Astrocyte (in vitro differentiated cells and primary cell): ENCODE measurements around the gene FLOT2. TPM values are rescaled to one million over a fixed set of nuclear protein-coding genes. Genes with fewer than 3 reads are reported as not detected.

Source experiments
- DNase-seq: peaks from one replicate; pipeline ENCODE4 v3.0.0-alpha.2; 2010; ENCODE audit warnings: low read depth
- FAIRE-seq: peaks from 2 replicates; lab custom pipeline; 2011; peaks lifted over from hg19 to GRCh38; lab: Jason Lieb, UNC
- H2AFZ ChIP-seq: 2 replicates; pipeline ENCODE4 v1.6.0; 2012; ENCODE audit warnings: low read depth, low read length, inconsistent platforms
- H3K27ac ChIP-seq: 2 replicates; pipeline ENCODE4 v1.5.1; 2011; ENCODE audit warnings: low read depth, low read length, inconsistent platforms
- H3K27me3 ChIP-seq: 2 replicates; pipeline ENCODE4 v1.6.0; 2011; ENCODE audit warnings: low read length, inconsistent platforms; ENCODE audit not compliant: insufficient read depth
- H3K36me3 ChIP-seq: 2 replicates; pipeline ENCODE4 v1.5.1; 2011; ENCODE audit warnings: low read length, inconsistent platforms; ENCODE audit not compliant: insufficient read depth
- H3K4me1 ChIP-seq: 2 replicates; pipeline ENCODE4 v1.5.1; 2011; ENCODE audit warnings: low read length, inconsistent platforms; ENCODE audit not compliant: insufficient read depth
- H3K4me2 ChIP-seq: 2 replicates; pipeline ENCODE4 v1.6.0; 2012; ENCODE audit warnings: low read length, inconsistent platforms
- H3K4me3 ChIP-seq: 2 replicates; pipeline ENCODE4 v1.5.1; 2011; ENCODE audit warnings: low read depth, mild to moderate bottlenecking, low read length, inconsistent platforms; ENCODE audit not compliant: insufficient read depth
- H3K79me2 ChIP-seq: 2 replicates; pipeline ENCODE4 v1.6.0; 2012; ENCODE audit warnings: mild to moderate bottlenecking, low read length, inconsistent platforms; ENCODE audit not compliant: insufficient read depth
- H3K9ac ChIP-seq: 2 replicates; pipeline ENCODE4 v1.6.0; 2012; ENCODE audit warnings: mild to moderate bottlenecking, low read length, inconsistent platforms
- H3K9me3 ChIP-seq: 2 replicates; pipeline ENCODE4 v1.5.1; 2012; ENCODE audit warnings: low read depth, mild to moderate bottlenecking, low read length, inconsistent platforms; ENCODE audit not compliant: insufficient read depth
- H4K20me1 ChIP-seq: 2 replicates; pipeline ENCODE4 v1.6.0; 2012; ENCODE audit warnings: low read length, inconsistent platforms; ENCODE audit not compliant: insufficient read depth
- H3K27ac Mint-ChIP-seq: one replicate; pipeline ENCODE4 v1.8.0; 2021; ENCODE audit warnings: mild to moderate bottlenecking, mixed read lengths; ENCODE audit not compliant: unreplicated experiment
- H3K27me3 Mint-ChIP-seq: one replicate; pipeline ENCODE4 v1.8.0; 2021; ENCODE audit warnings: low read depth, mixed read lengths; ENCODE audit not compliant: unreplicated experiment
- H3K36me3 Mint-ChIP-seq: one replicate; pipeline ENCODE4 v1.8.0; 2021; ENCODE audit warnings: low read depth, mixed read lengths; ENCODE audit not compliant: unreplicated experiment
- H3K4me1 Mint-ChIP-seq: one replicate; pipeline ENCODE4 v1.8.0; 2021; ENCODE audit warnings: low read depth, mixed read lengths; ENCODE audit not compliant: unreplicated experiment
- H3K4me3 Mint-ChIP-seq: one replicate; pipeline ENCODE4 v1.8.0; 2021; ENCODE audit warnings: mild to moderate bottlenecking, moderate library complexity, mixed read lengths; ENCODE audit not compliant: unreplicated experiment
- H3K9me3 Mint-ChIP-seq: one replicate; pipeline ENCODE4 v1.8.0; 2021; ENCODE audit warnings: mild to moderate bottlenecking, mixed read lengths; ENCODE audit not compliant: unreplicated experiment
- CTCF ChIP-seq: IDR thresholded peaks from 2 replicates; pipeline ENCODE4 v1.5.1; 2011; ENCODE audit warnings: low read depth, mild to moderate bottlenecking, inconsistent platforms, low read length, moderate library complexity; ENCODE audit not compliant: insufficient read depth
- EZH2 ChIP-seq: IDR thresholded peaks from 2 replicates; pipeline ENCODE4 v1.6.1; 2012; ENCODE audit warnings: mild to moderate bottlenecking, low read length, inconsistent platforms; ENCODE audit not compliant: insufficient read depth
- total RNA-seq: library from RNA; stranded (reverse); gene quantifications from 2 replicates; pipeline ENCODE4 v1.2.1, GENCODE V29; 2021

The FLOT2 gene
- total RNA-seq, 1 donor from 2014 or later, result 84.4 TPM

GRCh38 chr17:28926366-28926765, 28.8 kb upstream of the FLOT2 start:
- no peak for TF ChIP-seq EZH2
- no peak for TF ChIP-seq CTCF
- H2AFZ ChIP-seq, result no peak overlapping the region
- H4K20me1 ChIP-seq, result peaks cover 95% of the 10 kb centered on the region
- no peak overlapping the region for H3K4me3 Mint-ChIP-seq
- no peak for FAIRE-seq
- H3K27me3 Mint-ChIP-seq, result no peaks in the 10 kb centered on the region
- peaks cover 19% of the 10 kb centered on the region for H3K4me1 Mint-ChIP-seq
- no peak overlapping the region for H3K9ac ChIP-seq
- DNase-seq, result no peak
- H3K36me3 Mint-ChIP-seq, result peaks cover 47% of the 10 kb centered on the region
- H3K4me2 ChIP-seq, result peak overlapping the region; percentile 55
- peak overlapping the region; percentile 9 for H3K27ac ChIP-seq
- peaks cover 2% of the 10 kb centered on the region for H3K9me3 Mint-ChIP-seq
- H3K27ac Mint-ChIP-seq, result no peak overlapping the region
- H3K4me3 ChIP-seq, result no peak overlapping the region
- H3K27me3 ChIP-seq, result no peaks in the 10 kb centered on the region
- H3K36me3 ChIP-seq, result peaks cover 18% of the 10 kb centered on the region
- peaks cover 73% of the 10 kb centered on the region for H3K79me2 ChIP-seq
- H3K4me1 ChIP-seq, result peaks cover 23% of the 10 kb centered on the region
- peaks cover 5% of the 10 kb centered on the region for H3K9me3 ChIP-seq

GRCh38 chr17:28925912-28926365, 28.4 kb upstream of the FLOT2 start:
- Histone ChIP-seq H3K9ac (no peak overlapping the region), H3K4me2 (peak overlapping the region; percentile 55), H3K4me3 (no peak overlapping the region), H3K79me2 (peaks cover 69% of the 10 kb centered on the region), H3K4me1 (peaks cover 23% of the 10 kb centered on the region), H4K20me1 (peaks cover 96% of the 10 kb centered on the region), H3K27ac (peak overlapping the region; percentile 33), H3K9me3 (peaks cover 5% of the 10 kb centered on the region), H3K27me3 (no peaks in the 10 kb centered on the region), H2AFZ (no peak overlapping the region), H3K36me3 (peaks cover 23% of the 10 kb centered on the region)
- H3K9me3 Mint-ChIP-seq, result peaks cover 2% of the 10 kb centered on the region
- H3K27ac Mint-ChIP-seq, result no peak overlapping the region
- FAIRE-seq, result no peak
- no peaks in the 10 kb centered on the region for H3K27me3 Mint-ChIP-seq
- peaks cover 19% of the 10 kb centered on the region for H3K4me1 Mint-ChIP-seq
- peaks cover 47% of the 10 kb centered on the region for H3K36me3 Mint-ChIP-seq
- no peak overlapping the region for H3K4me3 Mint-ChIP-seq
- TF ChIP-seq CTCF (no peak), EZH2 (no peak)
- DNase-seq, result peak; percentile 92

- no peaks in the 10 kb centered on the region for H3K27me3 Mint-ChIP-seq
- Histone ChIP-seq H3K9ac (no peak overlapping the region), H3K27ac (no peak overlapping the region), H3K4me1 (peaks cover 3% of the 10 kb centered on the region), H2AFZ (no peak overlapping the region), H4K20me1 (peaks cover 88% of the 10 kb centered on the region), H3K9me3 (no peaks in the 10 kb centered on the region), H3K4me3 (no peak overlapping the region), H3K27me3 (no peaks in the 10 kb centered on the region), H3K36me3 (peaks cover 61% of the 10 kb centered on the region), H3K79me2 (peaks cover 19% of the 10 kb centered on the region), H3K4me2 (no peak overlapping the region)
- TF ChIP-seq EZH2, result no peak
- TF ChIP-seq CTCF, result no peak
- peaks cover 46% of the 10 kb centered on the region for H3K36me3 Mint-ChIP-seq
- H3K9me3 Mint-ChIP-seq, result no peaks in the 10 kb centered on the region
- DNase-seq (no peak), FAIRE-seq (no peak)
- no peak overlapping the region for H3K27ac Mint-ChIP-seq
- H3K4me1 Mint-ChIP-seq, result peaks cover 4% of the 10 kb centered on the region
- no peak overlapping the region for H3K4me3 Mint-ChIP-seq
These were observed 22.7 kb upstream of the FLOT2 start for GRCh38 chr17:28920201-28920600.
